Calu3 (cell line): ENCODE results near the gene RCBTB2. TPM values are rescaled to one million over a fixed set of nuclear protein-coding genes. Genes with fewer than 3 reads are reported as not detected.

ENCODE experiments used
- BruUV-seq: library from RNA; stranded (reverse); fragments of 400-500 nt; replicated peaks from 2 replicates; lab custom pipeline; 2021; lab: Mats Ljungman, UMichigan
- CTCF ChIA-PET: fragments of 300-600 bp; sonication (Branson Sonifier 250); formaldehyde crosslinking; loops from one replicate; lab custom pipeline; 2022; ENCODE audit warnings: antibody characterized with exemption; lab: Charles Lee
- DNase-seq: peaks from one replicate; pipeline ENCODE4 v3.0.0; 2022
- H3K27ac Mint-ChIP-seq: one replicate; pipeline ENCODE4 v1.8.0; 2022; ENCODE audit warnings: mixed read lengths; ENCODE audit not compliant: unreplicated experiment
- H3K27me3 Mint-ChIP-seq: one replicate; pipeline ENCODE4 v1.8.0; 2022; ENCODE audit warnings: mixed read lengths; ENCODE audit not compliant: unreplicated experiment
- H3K36me3 Mint-ChIP-seq: one replicate; pipeline ENCODE4 v1.8.0; 2022; ENCODE audit warnings: mild to moderate bottlenecking, moderate library complexity, mixed read lengths; ENCODE audit not compliant: insufficient read depth, unreplicated experiment
- H3K4me1 Mint-ChIP-seq: one replicate; pipeline ENCODE4 v1.8.0; 2022; ENCODE audit warnings: mild to moderate bottlenecking, low read depth, mixed read lengths; ENCODE audit not compliant: unreplicated experiment
- H3K4me3 Mint-ChIP-seq: one replicate; pipeline ENCODE4 v1.8.0; 2022; ENCODE audit warnings: mild to moderate bottlenecking, low read depth, moderate library complexity, mixed read lengths; ENCODE audit not compliant: unreplicated experiment
- H3K9me3 Mint-ChIP-seq: one replicate; pipeline ENCODE4 v1.8.0; 2022; ENCODE audit warnings: low read depth, mixed read lengths; ENCODE audit not compliant: unreplicated experiment
- CTCF ChIP-seq: fragments of 200-600 bp; IDR thresholded peaks from one replicate; pipeline ENCODE4 v1.8.0; 2022; ENCODE audit warnings: antibody characterized with exemption; ENCODE audit not compliant: unreplicated experiment
- intact Hi-C: fragments of 100-400 bp; cut with micrococcal nuclease; formaldehyde crosslinking; loops from one replicate; pipeline ENCODE4 v1.10.0; 2022; ENCODE audit not compliant: unreplicated experiment
- total RNA-seq: library from RNA; stranded (reverse); gene quantifications from 2 replicates; pipeline ENCODE4 v1.2.3, GENCODE V29; 2022

The RCBTB2 gene
- total RNA-seq, 1 experiment from 2014 or later = 3.7 TPM

- no peaks in the 10 kb centered on the region for H3K9me3 Mint-ChIP-seq
- TF ChIP-seq CTCF = no peak
- H3K27ac Mint-ChIP-seq = no peak overlapping the region
- BruUV-seq = no TSS peak
- no peak overlapping the region for H3K4me3 Mint-ChIP-seq
- peaks cover 7% of the 10 kb centered on the region for H3K36me3 Mint-ChIP-seq
- CTCF ChIA-PET = no interaction called here
- intact Hi-C loops = no loop called here
- DNase-seq = no peak
- H3K4me1 Mint-ChIP-seq = no peaks in the 10 kb centered on the region
- no peaks in the 10 kb centered on the region for H3K27me3 Mint-ChIP-seq
Observed at GRCh38 chr13:48477191-48477855, 55.6 kb downstream of the RCBTB2 start.

- Mint-ChIP-seq H3K4me3 (no peak overlapping the region), H3K4me1 (no peaks in the 10 kb centered on the region), H3K27ac (no peak overlapping the region), H3K36me3 (peaks cover 7% of the 10 kb centered on the region), H3K9me3 (no peaks in the 10 kb centered on the region), H3K27me3 (no peaks in the 10 kb centered on the region)
- BruUV-seq = no TSS peak
- intact Hi-C loops = no loop called here
- CTCF ChIA-PET = no interaction called here
- TF ChIP-seq CTCF = no peak
- no peak for DNase-seq
Observed at GRCh38 chr13:48476686-48477085, 56.2 kb downstream of the RCBTB2 start.

GRCh38 chr13:48476215-48476614 lies 56.7 kb downstream of the RCBTB2 start:
- Mint-ChIP-seq H3K27ac (no peak overlapping the region), H3K36me3 (peaks cover 7% of the 10 kb centered on the region), H3K4me3 (no peak overlapping the region), H3K4me1 (no peaks in the 10 kb centered on the region), H3K9me3 (no peaks in the 10 kb centered on the region), H3K27me3 (no peaks in the 10 kb centered on the region)
- TF ChIP-seq CTCF = no peak
- no TSS peak for BruUV-seq
- CTCF ChIA-PET = no interaction called here
- intact Hi-C loops = no loop called here
- DNase-seq = no peak

GRCh38 chr13:48475230-48475629 lies 57.6 kb downstream of the RCBTB2 start:
- no peak for DNase-seq
- intact Hi-C loops = no loop called here
- Mint-ChIP-seq H3K36me3 (peaks cover 7% of the 10 kb centered on the region), H3K27ac (no peak overlapping the region), H3K27me3 (no peaks in the 10 kb centered on the region), H3K4me1 (no peaks in the 10 kb centered on the region), H3K9me3 (no peaks in the 10 kb centered on the region), H3K4me3 (no peak overlapping the region)
- TF ChIP-seq CTCF = no peak
- CTCF ChIA-PET = no interaction called here
- no TSS peak for BruUV-seq
